Activated CD4-positive, alpha-beta T cell treated with anti-CD3 and anti-CD28 coated beads, Interleukin-2, amount 50 U/mL, for 4 hours (primary cell): ENCODE results near the gene NBR1.
"Not testable (repeated sequence)": the region's sequence is repeated elsewhere in the genome, so short reads cannot be mapped to it uniquely, and the experiment has no call there.

Experiments used
- DNase-seq, 2 experiments: peaks; one replicate each; pipeline ENCODE4 v3.0.0-alpha.2; 2020

The NBR1 gene

GRCh38 chr17:43170766-43171585 is at the start of gene NBR1:
Gene NBR1 (plus strand): TSS chr17:43171214. CDS start chr17:43175800, 4,586 bp downstream.
- peak; percentile 93 for DNase-seq

DNA sequence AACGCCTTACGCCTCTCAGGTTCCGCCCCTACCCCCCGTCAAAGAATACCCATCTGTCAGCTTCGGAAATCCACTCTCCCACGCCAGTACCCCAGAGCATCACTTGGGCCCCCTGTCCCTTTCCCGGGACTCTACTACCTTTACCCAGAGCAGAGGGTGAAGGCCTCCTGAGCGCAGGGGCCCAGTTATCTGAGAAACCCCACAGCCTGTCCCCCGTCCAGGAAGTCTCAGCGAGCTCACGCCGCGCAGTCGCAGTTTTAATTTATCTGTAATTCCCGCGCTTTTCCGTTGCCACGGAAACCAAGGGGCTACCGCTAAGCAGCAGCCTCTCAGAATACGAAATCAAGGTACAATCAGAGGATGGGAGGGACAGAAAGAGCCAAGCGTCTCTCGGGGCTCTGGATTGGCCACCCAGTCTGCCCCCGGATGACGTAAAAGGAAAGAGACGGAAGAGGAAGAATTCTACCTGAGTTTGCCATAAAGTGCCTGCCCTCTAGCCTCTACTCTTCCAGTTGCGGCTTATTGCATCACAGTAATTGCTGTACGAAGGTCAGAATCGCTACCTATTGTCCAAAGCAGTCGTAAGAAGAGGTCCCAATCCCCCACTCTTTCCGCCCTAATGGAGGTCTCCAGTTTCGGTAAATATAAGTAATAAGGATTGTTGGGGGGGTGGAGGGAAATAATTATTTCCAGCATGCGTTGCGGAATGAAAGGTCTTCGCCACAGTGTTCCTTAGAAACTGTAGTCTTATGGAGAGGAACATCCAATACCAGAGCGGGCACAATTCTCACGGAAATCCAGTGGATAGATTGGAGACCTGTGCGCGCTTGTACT is 45.7 kb upstream of the NBR1 start, which contains the start of gene BRCA1:
TSS of gene BRCA1 (minus strand) at position 232 of the 834 bp plus-strand sequence. CDS start 1,268 bp downstream, outside the sequence.
- peak; percentile 88 to 90 for DNase-seq

DNA sequence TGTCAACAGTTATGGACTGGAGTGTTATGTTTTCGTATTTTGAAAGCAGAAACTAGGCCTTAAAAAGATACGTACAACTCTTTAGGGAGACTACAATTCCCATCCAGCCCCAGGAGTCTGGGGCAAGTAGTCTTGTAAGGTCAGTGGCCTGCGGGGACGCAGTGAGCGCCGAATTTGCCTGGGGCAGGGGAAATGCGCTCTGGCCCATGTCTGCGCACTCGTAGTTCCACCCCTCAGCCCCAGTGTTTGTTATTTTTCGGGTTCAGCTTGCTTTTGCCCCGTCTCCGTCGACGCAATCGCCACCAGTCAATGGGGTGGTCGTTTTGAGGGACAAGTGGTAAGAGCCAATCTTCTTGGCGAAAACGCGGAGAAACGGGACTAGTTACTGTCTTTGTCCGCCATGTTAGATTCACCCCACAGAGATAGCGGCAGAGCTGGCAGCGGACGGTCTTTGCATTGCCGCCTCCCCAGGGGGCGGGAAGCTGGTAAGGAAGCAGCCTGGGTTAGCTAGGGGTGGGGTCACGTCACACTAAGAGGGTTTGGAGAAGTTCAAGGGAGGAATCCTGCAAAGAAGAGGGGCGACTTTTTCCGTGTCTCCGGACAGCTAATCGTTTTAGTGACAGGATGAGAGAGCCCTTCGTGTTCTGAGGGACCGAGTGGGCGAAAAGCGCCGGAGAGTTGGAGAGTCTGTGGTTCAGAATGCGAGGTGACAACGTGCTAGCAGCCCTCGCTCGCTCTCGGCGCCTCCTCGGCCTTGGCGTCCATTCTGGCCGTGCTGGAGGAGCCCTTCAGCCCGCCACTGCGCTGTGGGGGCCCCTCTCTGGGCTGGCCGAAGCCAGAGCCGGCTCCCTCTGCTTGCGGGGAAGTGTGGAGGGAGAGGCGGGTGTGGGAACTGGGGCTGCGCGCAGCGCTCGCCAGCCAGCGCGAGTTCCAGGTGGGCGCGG is 44.8 kb upstream of the NBR1 start:
- DNase-seq = no peak

DNA sequence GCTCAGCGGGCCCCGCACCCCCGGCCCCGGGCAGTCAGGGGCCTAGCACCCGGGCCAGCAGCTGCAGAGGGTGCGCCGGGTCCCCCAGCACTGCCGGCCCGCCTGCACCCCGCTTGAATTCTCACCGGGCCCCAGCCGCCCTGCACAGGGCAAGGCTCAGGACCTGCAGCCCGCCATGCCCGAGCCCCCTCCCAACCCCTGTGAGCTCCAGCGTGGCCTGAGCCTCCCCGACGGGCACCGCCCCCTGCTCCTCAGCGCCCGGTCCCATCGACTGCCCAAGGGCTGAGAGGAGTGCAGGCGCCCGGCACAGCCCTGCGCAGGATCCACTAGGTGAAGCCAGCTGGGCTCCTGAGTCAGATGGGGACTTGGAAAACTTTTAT is 44.1 kb upstream of the NBR1 start:
- no peak for DNase-seq

- DNase-seq = not testable (repeated sequence)
These were observed 43.6 kb upstream of the NBR1 start for GRCh38 chr17:43127333-43127876.

DNA sequence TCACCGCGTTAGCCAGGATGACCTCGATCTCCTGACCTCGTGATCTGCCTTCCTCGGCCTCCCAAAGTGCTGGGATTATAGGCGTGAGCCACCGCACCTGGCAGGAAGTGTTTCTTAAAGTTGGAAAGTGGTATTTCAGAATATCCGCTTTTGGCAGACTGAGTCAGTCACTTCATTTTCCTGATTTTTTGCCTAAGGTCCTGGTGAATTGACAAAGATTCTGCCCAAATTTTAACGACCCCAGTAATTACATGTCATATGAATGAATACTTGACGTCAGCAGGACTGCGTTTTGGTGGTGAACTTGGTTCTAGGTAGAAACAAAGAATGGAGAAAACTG is 41.4 kb upstream of the NBR1 start:
- no peak for DNase-seq

DNA sequence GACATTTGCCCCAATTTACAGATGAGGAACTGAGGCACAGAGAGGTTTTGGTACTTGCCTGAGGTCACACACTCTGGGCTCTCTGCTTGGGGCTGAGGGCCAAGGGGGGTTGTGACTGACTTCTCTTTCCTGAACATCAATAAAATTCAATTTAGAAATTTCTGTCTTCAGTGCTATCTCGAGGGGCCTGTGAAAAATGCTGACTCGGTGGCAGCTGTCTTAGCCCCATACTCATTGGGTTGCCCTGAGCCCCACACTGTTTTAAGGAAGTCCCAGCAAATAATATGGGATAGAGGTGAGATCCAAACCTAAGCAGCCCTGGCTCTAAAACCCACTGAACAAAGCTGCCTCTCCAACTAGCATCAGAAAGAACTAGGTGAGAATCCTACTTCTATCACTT is 38.9 kb upstream of the NBR1 start:
- DNase-seq = no peak

DNA sequence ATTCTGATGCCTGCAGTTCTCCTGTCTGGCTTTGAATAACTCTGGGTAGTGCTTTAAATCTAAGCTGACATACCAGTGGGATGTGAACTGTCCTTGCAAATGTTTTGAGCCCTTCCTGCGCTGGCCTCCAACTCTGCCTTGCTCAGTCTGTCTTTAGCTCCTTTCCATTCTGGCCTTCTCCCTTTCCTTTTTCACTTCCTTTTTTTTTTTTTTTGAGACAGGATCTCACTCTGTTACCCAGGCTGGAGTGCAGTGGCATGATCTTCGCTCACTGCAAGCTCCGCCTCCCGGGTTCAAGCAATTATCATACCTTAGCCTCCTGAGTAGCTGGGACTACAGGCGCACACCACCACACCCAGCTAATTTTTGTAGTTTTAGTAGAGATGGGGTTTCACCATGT is 37.6 kb upstream of the NBR1 start:
- DNase-seq = not testable (repeated sequence)

- DNase-seq = no peak
These were observed 36.1 kb upstream of the NBR1 start for GRCh38 chr17:43134774-43135453.

DNA sequence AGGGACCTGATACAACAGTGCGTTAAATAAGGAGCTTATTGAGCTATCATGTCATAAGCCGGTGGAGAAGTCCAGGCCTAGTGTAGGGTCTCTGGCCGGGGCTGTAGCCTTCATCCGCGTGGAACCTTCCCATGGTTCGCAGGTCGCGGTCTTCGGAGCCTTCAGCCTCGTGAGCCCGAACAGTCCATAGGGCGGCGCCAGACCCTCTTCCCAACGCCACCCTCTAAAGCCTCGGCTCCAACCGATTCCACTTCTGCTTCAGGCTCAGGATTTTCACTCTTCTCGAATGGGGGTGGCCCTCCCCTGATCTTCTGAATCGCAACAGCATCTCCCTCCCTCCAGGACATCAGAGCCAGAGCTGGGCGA is 35.6 kb upstream of the NBR1 start:
- DNase-seq = no peak

- DNase-seq = not testable (repeated sequence)
These were observed 34.4 kb upstream of the NBR1 start for GRCh38 chr17:43136574-43136973.

DNA sequence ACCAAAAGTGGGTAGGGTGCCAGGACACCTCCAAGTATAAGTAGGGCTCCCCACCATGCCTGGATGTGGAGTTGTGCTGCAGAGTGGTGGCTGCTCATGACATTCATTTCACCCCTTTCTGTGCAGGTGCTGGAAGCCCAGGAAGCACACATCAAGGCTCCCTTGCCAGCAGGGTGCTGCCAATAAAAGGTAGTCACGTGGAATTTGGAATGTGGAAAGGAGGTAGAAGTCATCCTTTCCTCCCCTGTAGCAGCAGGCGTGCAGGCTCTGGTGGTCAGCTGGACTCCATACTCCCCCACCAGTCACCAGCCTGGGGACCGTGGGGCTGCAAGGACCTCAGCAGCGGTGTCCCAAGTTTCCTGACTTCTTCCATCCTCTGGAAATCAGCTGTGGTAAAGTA is 32.5 kb upstream of the NBR1 start:
- DNase-seq = not testable (repeated sequence)

- DNase-seq = no peak
These were observed 30.4 kb upstream of the NBR1 start for GRCh38 chr17:43140396-43141332.

DNA sequence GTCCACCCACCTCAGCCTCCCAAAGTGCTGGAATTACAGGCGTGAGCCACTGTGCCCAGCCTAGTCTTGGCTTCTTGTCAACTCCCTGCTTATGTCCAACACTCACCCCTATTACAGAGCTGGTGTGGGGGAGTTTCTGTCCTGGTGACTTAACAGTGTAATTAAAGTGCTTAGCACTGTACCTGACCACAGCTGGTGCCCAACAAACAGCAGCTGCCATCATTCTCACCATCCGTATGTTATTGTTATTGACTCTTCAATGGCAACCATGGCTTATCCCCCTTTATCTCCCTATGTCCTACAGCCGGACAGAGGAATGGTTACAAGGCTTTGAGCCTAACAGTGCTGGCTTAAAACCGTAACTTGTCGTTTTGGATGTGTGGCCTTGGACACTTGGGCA is 28.9 kb upstream of the NBR1 start:
- no peak for DNase-seq

GRCh38 chr17:43143201-43143600 is 27.8 kb upstream of the NBR1 start:
- DNase-seq = no peak

- no peak for DNase-seq
These were observed 24.4 kb upstream of the NBR1 start for GRCh38 chr17:43146649-43147048.

DNA sequence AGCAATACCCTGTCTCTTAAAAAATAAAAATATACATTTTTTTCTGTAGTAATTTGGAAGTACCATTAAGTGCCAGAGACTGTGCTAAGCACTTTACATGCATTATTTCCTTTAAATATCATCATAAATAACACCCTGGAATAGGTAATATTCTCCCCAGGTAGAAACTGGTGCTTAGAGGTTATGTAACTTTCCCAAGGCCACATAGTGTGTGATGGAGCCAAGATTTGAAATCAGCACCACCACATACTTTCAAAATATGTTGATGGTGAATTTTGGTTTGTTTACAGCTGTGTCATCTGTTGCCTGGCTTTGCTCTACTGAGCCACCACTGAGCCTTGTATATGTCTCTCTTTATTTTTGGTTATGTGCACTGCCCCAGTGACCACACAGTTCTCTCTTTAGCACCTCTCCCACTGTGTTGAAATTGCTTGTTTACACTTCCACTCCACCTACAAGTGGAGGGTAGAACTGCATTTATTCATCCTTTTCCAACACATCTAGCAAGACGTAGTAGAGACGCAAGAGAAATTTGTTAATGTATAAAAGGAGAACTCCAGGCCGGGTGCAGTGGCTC is 19.0 kb upstream of the NBR1 start:
- no peak for DNase-seq

- DNase-seq = not testable (repeated sequence)
These were observed 17.7 kb upstream of the NBR1 start for GRCh38 chr17:43153197-43153835.

DNA sequence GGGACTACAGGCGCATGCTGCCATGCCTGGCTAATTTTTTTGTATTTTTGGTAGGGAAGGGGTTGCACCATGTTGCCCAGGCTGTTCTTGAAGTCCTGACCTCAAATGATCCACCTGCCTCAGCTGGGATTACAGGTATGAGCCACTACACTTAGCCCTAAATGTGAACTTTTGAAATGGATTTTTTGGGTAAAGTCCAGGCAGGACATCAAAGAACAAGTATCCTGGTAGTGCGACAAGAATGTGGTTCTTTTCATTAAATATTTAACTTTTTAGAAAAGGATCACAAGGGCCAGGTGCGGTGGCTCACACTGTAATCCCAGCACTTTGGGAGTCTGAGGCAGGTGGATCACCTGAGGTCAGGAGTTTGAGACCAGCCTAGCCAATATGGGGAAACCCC is 15.3 kb upstream of the NBR1 start:
- no peak for DNase-seq

DNA sequence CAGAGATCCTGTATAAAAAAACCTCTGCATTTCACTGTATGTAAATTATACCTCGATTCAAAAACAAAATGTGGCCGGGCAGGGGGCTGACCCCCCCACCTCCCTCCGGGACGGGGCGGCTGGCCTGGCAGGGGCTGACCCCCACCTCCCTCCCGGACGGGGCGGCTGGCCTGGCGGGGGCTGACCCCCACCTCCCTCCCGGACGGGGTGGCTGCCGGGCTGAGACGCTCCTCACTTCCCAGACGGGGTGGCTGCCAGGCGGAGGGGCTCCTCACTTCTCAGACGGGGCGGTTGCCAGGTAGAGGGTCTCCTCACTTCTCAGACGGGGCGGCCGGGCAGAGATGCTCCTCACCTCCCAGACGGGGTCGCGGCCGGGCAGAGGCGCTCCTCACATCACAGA is 11.8 kb upstream of the NBR1 start:
- not testable (repeated sequence) for DNase-seq
